OCI-LY1 (cell line): ENCODE results near the gene RPL41.

Experiments
- CTCF ChIP-seq: fragments of 200-600 bp; sonication (generic), shearing (Covaris generic); IDR thresholded peaks from 2 replicates; pipeline ENCODE4 v1.5.1; 2017; ENCODE audit warnings: mild to moderate bottlenecking, antibody characterized with exemption, low read length, moderate library complexity, mixed read lengths
- EZH2 ChIP-seq: fragments of 200-600 bp; sonication (generic), shearing (Covaris generic); IDR thresholded peaks from 2 replicates; pipeline ENCODE4 v1.8.0; 2017; ENCODE audit warnings: borderline replicate concordance, mixed run types, mild to moderate bottlenecking, antibody characterized with exemption, low read length, moderate library complexity, mixed read lengths

DNA sequence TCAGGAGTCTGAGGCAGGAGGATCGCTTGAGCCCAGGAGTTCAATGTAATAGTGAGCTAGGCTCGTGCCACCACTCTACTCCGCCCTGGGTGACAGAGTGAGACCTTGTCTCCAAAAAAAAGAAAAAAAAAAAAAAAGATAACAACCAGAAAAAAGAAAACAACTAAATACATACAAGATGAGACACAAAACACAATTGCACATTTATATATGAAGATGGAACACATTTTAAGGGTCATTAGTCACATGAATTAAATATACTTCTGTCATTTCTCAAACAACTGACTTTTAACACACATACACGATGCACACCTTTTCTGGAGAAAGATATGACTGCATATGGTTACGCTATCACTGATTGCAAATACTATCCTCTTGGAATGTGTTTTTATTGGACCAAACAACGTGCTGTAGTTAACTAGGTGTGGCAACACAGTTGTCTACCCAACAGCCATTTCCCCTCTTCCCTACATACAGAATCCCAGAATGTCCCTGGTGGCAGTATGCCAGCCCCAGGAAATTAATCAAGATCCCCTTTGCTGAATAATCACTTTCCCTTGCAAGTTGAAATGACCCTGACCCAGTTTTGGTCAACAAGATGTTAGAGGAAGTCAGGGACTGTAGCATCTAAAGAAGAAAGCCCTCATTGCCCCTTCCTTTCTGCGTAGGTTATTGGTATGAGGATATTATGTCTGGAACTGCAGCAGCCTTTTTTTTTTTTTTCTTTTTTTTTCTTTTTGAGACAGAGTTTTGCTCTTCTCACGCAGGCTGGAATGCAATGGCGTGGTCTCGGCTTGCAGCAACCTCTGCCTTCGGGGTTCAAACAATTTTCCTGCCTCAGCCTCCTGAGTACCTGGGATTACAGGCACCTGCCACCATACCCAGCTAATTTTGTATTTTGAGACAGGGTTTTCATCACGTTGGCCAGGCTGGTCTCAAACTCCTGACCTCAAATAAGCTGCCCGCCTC, 30.3 kb downstream of the RPL41 start:
- no peak for TF ChIP-seq CTCF
- no peak for TF ChIP-seq EZH2
